ENCODE data around the gene CLRN3.

The CLRN3 gene

GRCh38 chr10:127926455-127926854 is 33.7 kb upstream of the CLRN3 start:
- Histone ChIP-seq H3K4me1 (ENCODE audit: control insufficient read depth, insufficient read depth, low read length, poor library complexity, severe bottlenecking) (peaks cover 61% of the 10 kb centered on the region), H3K9me3 (ENCODE audit: control insufficient read depth, low read length) (peaks cover 3% of the 10 kb centered on the region), H3K36me3 (ENCODE audit: control insufficient read depth, insufficient read depth, low read length) (peaks cover 2% of the 10 kb centered on the region), H3K4me3 (ENCODE audit: extremely low read depth, insufficient read depth, low read length, poor library complexity, severe bottlenecking) (no peak overlapping the region), H3K27ac (ENCODE audit: low read depth, low read length, severe bottlenecking) (peak overlapping the region; percentile 45)
- 84 to 96% methylated on average over 7 to 8 of the region's 8 CpGs for WGBS, 2 experiments (ENCODE audit: insufficient coverage in 2 of 2)

- Histone ChIP-seq H3K4me3 (ENCODE audit: extremely low read depth, insufficient read depth, low read length, poor library complexity, severe bottlenecking) (no peak overlapping the region), H3K9me3 (ENCODE audit: control insufficient read depth, low read length) (peaks cover 3% of the 10 kb centered on the region), H3K4me1 (ENCODE audit: control insufficient read depth, insufficient read depth, low read length, poor library complexity, severe bottlenecking) (peaks cover 61% of the 10 kb centered on the region), H3K27ac (ENCODE audit: low read depth, low read length, severe bottlenecking) (peak overlapping the region; percentile 11), H3K36me3 (ENCODE audit: control insufficient read depth, insufficient read depth, low read length) (no peaks in the 10 kb centered on the region)
- 98 to 100% methylated on average over 3 to 4 of the region's 6 CpGs for WGBS, 2 experiments (ENCODE audit: insufficient coverage in 2 of 2)
These were observed 32.9 kb upstream of the CLRN3 start for GRCh38 chr10:127925471-127926207.

- WGBS, 2 experiments (ENCODE audit: insufficient coverage in 2 of 2), result no CpG with 5 or more reads among the region's 1 CpG
- no peaks in the 10 kb centered on the region for H3K36me3 ChIP-seq (ENCODE audit: control insufficient read depth, insufficient read depth, low read length)
- peak overlapping the region; percentile 86 for H3K27ac ChIP-seq (ENCODE audit: low read depth, low read length, severe bottlenecking)
- H3K4me3 ChIP-seq (ENCODE audit: extremely low read depth, insufficient read depth, low read length, poor library complexity, severe bottlenecking), result no peak overlapping the region
- H3K4me1 ChIP-seq (ENCODE audit: control insufficient read depth, insufficient read depth, low read length, poor library complexity, severe bottlenecking), result peaks cover 60% of the 10 kb centered on the region
- H3K9me3 ChIP-seq (ENCODE audit: control insufficient read depth, low read length), result no peaks in the 10 kb centered on the region
These were observed 30.9 kb upstream of the CLRN3 start for GRCh38 chr10:127923646-127924045.

GRCh38 chr10:127922675-127923366 is 30.1 kb upstream of the CLRN3 start:
- H3K36me3 ChIP-seq (ENCODE audit: control insufficient read depth, insufficient read depth, low read length), result no peaks in the 10 kb centered on the region
- H3K4me1 ChIP-seq (ENCODE audit: control insufficient read depth, insufficient read depth, low read length, poor library complexity, severe bottlenecking), result peaks cover 55% of the 10 kb centered on the region
- H3K27ac ChIP-seq (ENCODE audit: low read depth, low read length, severe bottlenecking), result peak overlapping the region; percentile 86
- no peak overlapping the region for H3K4me3 ChIP-seq (ENCODE audit: extremely low read depth, insufficient read depth, low read length, poor library complexity, severe bottlenecking)
- H3K9me3 ChIP-seq (ENCODE audit: control insufficient read depth, low read length), result no peaks in the 10 kb centered on the region
- WGBS, 2 experiments (ENCODE audit: insufficient coverage in 2 of 2), result 89 to 93% methylated on average over 12 of the region's 12 CpGs

- peaks cover 50% of the 10 kb centered on the region for H3K4me1 ChIP-seq (ENCODE audit: control insufficient read depth, insufficient read depth, low read length, poor library complexity, severe bottlenecking)
- no peaks in the 10 kb centered on the region for H3K9me3 ChIP-seq (ENCODE audit: control insufficient read depth, low read length)
- no peak overlapping the region for H3K4me3 ChIP-seq (ENCODE audit: extremely low read depth, insufficient read depth, low read length, poor library complexity, severe bottlenecking)
- 90 to 100% methylated on average over 8 to 9 of the region's 9 CpGs for WGBS, 2 experiments (ENCODE audit: insufficient coverage in 2 of 2)
- H3K27ac ChIP-seq (ENCODE audit: low read depth, low read length, severe bottlenecking), result peak overlapping the region; percentile 75
- no peaks in the 10 kb centered on the region for H3K36me3 ChIP-seq (ENCODE audit: control insufficient read depth, insufficient read depth, low read length)
These were observed 29.5 kb upstream of the CLRN3 start for GRCh38 chr10:127922206-127922605.

GRCh38 chr10:127921753-127922145 is 29.0 kb upstream of the CLRN3 start:
- Histone ChIP-seq H3K4me3 (ENCODE audit: extremely low read depth, insufficient read depth, low read length, poor library complexity, severe bottlenecking) (no peak overlapping the region), H3K9me3 (ENCODE audit: control insufficient read depth, low read length) (no peaks in the 10 kb centered on the region), H3K36me3 (ENCODE audit: control insufficient read depth, insufficient read depth, low read length) (no peaks in the 10 kb centered on the region), H3K27ac (ENCODE audit: low read depth, low read length, severe bottlenecking) (no peak overlapping the region), H3K4me1 (ENCODE audit: control insufficient read depth, insufficient read depth, low read length, poor library complexity, severe bottlenecking) (peaks cover 47% of the 10 kb centered on the region)
- 96 to 100% methylated on average over 2 of the region's 2 CpGs for WGBS, 2 experiments (ENCODE audit: insufficient coverage in 2 of 2)

- Histone ChIP-seq H3K9me3 (ENCODE audit: control insufficient read depth, low read length) (no peaks in the 10 kb centered on the region), H3K27ac (ENCODE audit: low read depth, low read length, severe bottlenecking) (no peak overlapping the region), H3K36me3 (ENCODE audit: control insufficient read depth, insufficient read depth, low read length) (no peaks in the 10 kb centered on the region), H3K4me1 (ENCODE audit: control insufficient read depth, insufficient read depth, low read length, poor library complexity, severe bottlenecking) (peaks cover 43% of the 10 kb centered on the region), H3K4me3 (ENCODE audit: extremely low read depth, insufficient read depth, low read length, poor library complexity, severe bottlenecking) (no peak overlapping the region)
- WGBS, 2 experiments (ENCODE audit: insufficient coverage in 2 of 2), result 92 to 95% methylated on average over 11 of the region's 11 CpGs
These were observed 28.5 kb upstream of the CLRN3 start for GRCh38 chr10:127921075-127921752.

- peaks cover 38% of the 10 kb centered on the region for H3K4me1 ChIP-seq (ENCODE audit: control insufficient read depth, insufficient read depth, low read length, poor library complexity, severe bottlenecking)
- H3K9me3 ChIP-seq (ENCODE audit: control insufficient read depth, low read length), result no peaks in the 10 kb centered on the region
- H3K27ac ChIP-seq (ENCODE audit: low read depth, low read length, severe bottlenecking), result no peak overlapping the region
- WGBS, 2 experiments (ENCODE audit: insufficient coverage in 2 of 2), result 88 to 90% methylated on average over 10 to 11 of the region's 11 CpGs
- no peaks in the 10 kb centered on the region for H3K36me3 ChIP-seq (ENCODE audit: control insufficient read depth, insufficient read depth, low read length)
- H3K4me3 ChIP-seq (ENCODE audit: extremely low read depth, insufficient read depth, low read length, poor library complexity, severe bottlenecking), result no peak overlapping the region
These were observed 27.7 kb upstream of the CLRN3 start for GRCh38 chr10:127920306-127921074.

GRCh38 chr10:127919418-127920271 is 26.9 kb upstream of the CLRN3 start:
- Histone ChIP-seq H3K27ac (ENCODE audit: low read depth, low read length, severe bottlenecking) (no peak overlapping the region), H3K36me3 (ENCODE audit: control insufficient read depth, insufficient read depth, low read length) (no peaks in the 10 kb centered on the region), H3K4me1 (ENCODE audit: control insufficient read depth, insufficient read depth, low read length, poor library complexity, severe bottlenecking) (peaks cover 30% of the 10 kb centered on the region), H3K4me3 (ENCODE audit: extremely low read depth, insufficient read depth, low read length, poor library complexity, severe bottlenecking) (no peak overlapping the region), H3K9me3 (ENCODE audit: control insufficient read depth, low read length) (no peaks in the 10 kb centered on the region)
- WGBS, 2 experiments (ENCODE audit: insufficient coverage in 2 of 2), result 85 to 86% methylated on average over 9 to 10 of the region's 12 CpGs

GRCh38 chr10:127918572-127918971 is 25.8 kb upstream of the CLRN3 start:
- Histone ChIP-seq H3K4me3 (ENCODE audit: extremely low read depth, insufficient read depth, low read length, poor library complexity, severe bottlenecking) (no peak overlapping the region), H3K27ac (ENCODE audit: low read depth, low read length, severe bottlenecking) (no peak overlapping the region), H3K9me3 (ENCODE audit: control insufficient read depth, low read length) (no peaks in the 10 kb centered on the region), H3K36me3 (ENCODE audit: control insufficient read depth, insufficient read depth, low read length) (no peaks in the 10 kb centered on the region), H3K4me1 (ENCODE audit: control insufficient read depth, insufficient read depth, low read length, poor library complexity, severe bottlenecking) (peaks cover 33% of the 10 kb centered on the region)
- 97 to 98% methylated on average over 5 of the region's 5 CpGs for WGBS, 2 experiments (ENCODE audit: insufficient coverage in 2 of 2)

All from mesodermal cell (in vitro differentiated cells).